ENCODE measurements around the gene B4GALT7. TPM values are rescaled to one million over a fixed set of nuclear protein-coding genes. Genes with fewer than 3 reads are reported as not detected.

The B4GALT7 gene
- total and polyA plus RNA-seq, 9 donors = 17.3 to 23.6 (median 20.3) TPM

GRCh38 chr5:177592010-177592834 is 7.7 kb upstream of the B4GALT7 start, which contains the start of gene TMED9:
TMED9 (plus strand) TSS chr5:177592203; CDS start chr5:177592215, 12 bp downstream.
- Histone ChIP-seq H3K36me3 (ENCODE audit: control insufficient read depth, insufficient read depth, low read length) (peaks cover 37% of the 10 kb centered on the region), H3K4me3 (ENCODE audit: low read length) (peak within 1 kb of the TSS; percentile 97), H3K27ac (ENCODE audit: low read length) (peak within 1 kb of the TSS; percentile 92), H3K9me3 (replicated peaks; ENCODE audit: control insufficient read depth, low read depth, low read length) (no peaks in the 10 kb centered on the region), H3K4me1 (ENCODE audit: control insufficient read depth, insufficient read depth, low read length) (peaks cover 14% of the 10 kb centered on the region), H3K27me3 (ENCODE audit: control insufficient read depth, insufficient read depth, low read length) (peaks cover 12% of the 10 kb centered on the region)
- DNase-seq = peak; percentile 93
- WGBS (ENCODE audit: insufficient coverage) = under 1% methylated on average over 53 of the region's 71 CpGs

- Histone ChIP-seq H3K9me3 (replicated peaks; ENCODE audit: control insufficient read depth, low read depth, low read length) (no peaks in the 10 kb centered on the region), H3K27ac (ENCODE audit: low read length) (no peak overlapping the region), H3K27me3 (ENCODE audit: control insufficient read depth, insufficient read depth, low read length) (peaks cover 9% of the 10 kb centered on the region), H3K4me3 (ENCODE audit: low read length) (peak overlapping the region; percentile 97), H3K36me3 (ENCODE audit: control insufficient read depth, insufficient read depth, low read length) (peaks cover 37% of the 10 kb centered on the region), H3K4me1 (ENCODE audit: control insufficient read depth, insufficient read depth, low read length) (peaks cover 14% of the 10 kb centered on the region)
- no peak for DNase-seq
- WGBS (ENCODE audit: insufficient coverage) = 69% methylated on average over 4 of the region's 13 CpGs
Measured at GRCh38 chr5:177592905-177593304, 7.0 kb upstream of the B4GALT7 start.

GRCh38 chr5:177593511-177593910 is 6.4 kb upstream of the B4GALT7 start:
- 100% methylated on average over 1 of the region's 3 CpGs for WGBS (ENCODE audit: insufficient coverage)
- H3K27me3 ChIP-seq (ENCODE audit: control insufficient read depth, insufficient read depth, low read length) = peaks cover 7% of the 10 kb centered on the region
- no peak overlapping the region for H3K4me3 ChIP-seq (ENCODE audit: low read length)
- no peak overlapping the region for H3K27ac ChIP-seq (ENCODE audit: low read length)
- no peak for DNase-seq
- no peaks in the 10 kb centered on the region for H3K9me3 ChIP-seq (replicated peaks; ENCODE audit: control insufficient read depth, low read depth, low read length)
- peaks cover 14% of the 10 kb centered on the region for H3K4me1 ChIP-seq (ENCODE audit: control insufficient read depth, insufficient read depth, low read length)
- H3K36me3 ChIP-seq (ENCODE audit: control insufficient read depth, insufficient read depth, low read length) = peaks cover 37% of the 10 kb centered on the region

- Histone ChIP-seq H3K4me3 (ENCODE audit: low read length) (no peak overlapping the region), H3K9me3 (replicated peaks; ENCODE audit: control insufficient read depth, low read depth, low read length) (no peaks in the 10 kb centered on the region), H3K4me1 (ENCODE audit: control insufficient read depth, insufficient read depth, low read length) (peaks cover 14% of the 10 kb centered on the region), H3K36me3 (ENCODE audit: control insufficient read depth, insufficient read depth, low read length) (peaks cover 37% of the 10 kb centered on the region), H3K27me3 (ENCODE audit: control insufficient read depth, insufficient read depth, low read length) (peaks cover 4% of the 10 kb centered on the region), H3K27ac (ENCODE audit: low read length) (no peak overlapping the region)
- DNase-seq = no peak
- 92% methylated on average over 7 of the region's 8 CpGs for WGBS (ENCODE audit: insufficient coverage)
Measured at GRCh38 chr5:177594071-177594470, 5.9 kb upstream of the B4GALT7 start.

- no peaks in the 10 kb centered on the region for H3K9me3 ChIP-seq (replicated peaks; ENCODE audit: control insufficient read depth, low read depth, low read length)
- H3K27me3 ChIP-seq (ENCODE audit: control insufficient read depth, insufficient read depth, low read length) = no peaks in the 10 kb centered on the region
- DNase-seq = no peak
- H3K4me1 ChIP-seq (ENCODE audit: control insufficient read depth, insufficient read depth, low read length) = peaks cover 14% of the 10 kb centered on the region
- peaks cover 37% of the 10 kb centered on the region for H3K36me3 ChIP-seq (ENCODE audit: control insufficient read depth, insufficient read depth, low read length)
- no peak overlapping the region for H3K4me3 ChIP-seq (ENCODE audit: low read length)
- WGBS (ENCODE audit: insufficient coverage) = 100% methylated on average over 4 of the region's 8 CpGs
- H3K27ac ChIP-seq (ENCODE audit: low read length) = no peak overlapping the region
Measured at GRCh38 chr5:177595026-177595585, 4.8 kb upstream of the B4GALT7 start.

GRCh38 chr5:177595991-177596774 is 3.7 kb upstream of the B4GALT7 start:
- no peak overlapping the region for H3K27ac ChIP-seq (ENCODE audit: low read length)
- DNase-seq = no peak
- H3K27me3 ChIP-seq (ENCODE audit: control insufficient read depth, insufficient read depth, low read length) = no peaks in the 10 kb centered on the region
- peaks cover 37% of the 10 kb centered on the region for H3K36me3 ChIP-seq (ENCODE audit: control insufficient read depth, insufficient read depth, low read length)
- peaks cover 21% of the 10 kb centered on the region for H3K4me1 ChIP-seq (ENCODE audit: control insufficient read depth, insufficient read depth, low read length)
- H3K9me3 ChIP-seq (replicated peaks; ENCODE audit: control insufficient read depth, low read depth, low read length) = no peaks in the 10 kb centered on the region
- H3K4me3 ChIP-seq (ENCODE audit: low read length) = no peak overlapping the region
- 100% methylated on average over 1 of the region's 2 CpGs for WGBS (ENCODE audit: insufficient coverage)

- no CpG with 5 or more reads among the region's 2 CpGs for whole genome bisulfite sequencing (ENCODE audit: insufficient coverage)
- peaks cover 20% of the 10 kb centered on the region for H3K4me1 ChIP-seq (ENCODE audit: control insufficient read depth, insufficient read depth, low read length)
Measured at GRCh38 chr5:177596775-177597238, 3.1 kb upstream of the B4GALT7 start.

GRCh38 chr5:177598477-177598876 is 1.5 kb upstream of the B4GALT7 start:
- H3K36me3 ChIP-seq (ENCODE audit: control insufficient read depth, insufficient read depth, low read length) = peaks cover 33% of the 10 kb centered on the region
- DNase-seq = no peak
- no peaks in the 10 kb centered on the region for H3K9me3 ChIP-seq (replicated peaks; ENCODE audit: control insufficient read depth, low read depth, low read length)
- WGBS (ENCODE audit: insufficient coverage) = no CpG with 5 or more reads among the region's 5 CpGs
- H3K4me1 ChIP-seq (ENCODE audit: control insufficient read depth, insufficient read depth, low read length) = peaks cover 10% of the 10 kb centered on the region
- H3K27me3 ChIP-seq (ENCODE audit: control insufficient read depth, insufficient read depth, low read length) = no peaks in the 10 kb centered on the region
- no peak overlapping the region for H3K4me3 ChIP-seq (ENCODE audit: low read length)
- no peak overlapping the region for H3K27ac ChIP-seq (ENCODE audit: low read length)

More at GRCh38 chr5:177596775-177597238, 3.1 kb upstream of the B4GALT7 start:
- H3K9me3 ChIP-seq (replicated peaks; ENCODE audit: control insufficient read depth, low read depth, low read length) = no peaks in the 10 kb centered on the region
- H3K36me3 ChIP-seq (ENCODE audit: control insufficient read depth, insufficient read depth, low read length) = peaks cover 37% of the 10 kb centered on the region
- H3K4me3 ChIP-seq (ENCODE audit: low read length) = no peak overlapping the region
- no peak overlapping the region for H3K27ac ChIP-seq (ENCODE audit: low read length)
- no peaks in the 10 kb centered on the region for H3K27me3 ChIP-seq (ENCODE audit: control insufficient read depth, insufficient read depth, low read length)
- no peak for DNase-seq

GRCh38 chr5:177600508-177601018 is 631 bp downstream of the B4GALT7 start:
- peaks cover 8% of the 10 kb centered on the region for H3K4me1 ChIP-seq (ENCODE audit: control insufficient read depth, insufficient read depth, low read length)
- under 1% methylated on average over 16 of the region's 16 CpGs for WGBS (ENCODE audit: insufficient coverage)
- H3K36me3 ChIP-seq (ENCODE audit: control insufficient read depth, insufficient read depth, low read length) = peaks cover 16% of the 10 kb centered on the region
- H3K27ac ChIP-seq (ENCODE audit: low read length) = peak overlapping the region; percentile 78
- peak overlapping the region; percentile 81 for H3K4me3 ChIP-seq (ENCODE audit: low read length)
- peak; percentile 46 for DNase-seq
- no peaks in the 10 kb centered on the region for H3K27me3 ChIP-seq (ENCODE audit: control insufficient read depth, insufficient read depth, low read length)
- H3K9me3 ChIP-seq (replicated peaks; ENCODE audit: control insufficient read depth, low read depth, low read length) = no peaks in the 10 kb centered on the region

Data from muscle of leg (tissue), 11 donors.